Measurements from ENCODE around the gene BLOC1S4.

- TF ChIP-seq CTCF (IDR thresholded peaks at IDR 0.05; ENCODE audit: low read length) (no peak), EZH2 (IDR thresholded peaks at IDR 0.05; ENCODE audit: borderline replicate concordance, low read length) (no peak)
Measured at GRCh38 chr4:6760865-6761264, 44.9 kb downstream of the BLOC1S4 start.

Data from OCI-LY1 (cell line).